ENCODE measurements around the gene IL27RA. TPM values are rescaled to one million over a fixed set of nuclear protein-coding genes. Genes with fewer than 3 reads are reported as not detected.

IL27RA gene
- total RNA-seq, 1 experiment from 2014 or later, result 14.2 TPM

DNA sequence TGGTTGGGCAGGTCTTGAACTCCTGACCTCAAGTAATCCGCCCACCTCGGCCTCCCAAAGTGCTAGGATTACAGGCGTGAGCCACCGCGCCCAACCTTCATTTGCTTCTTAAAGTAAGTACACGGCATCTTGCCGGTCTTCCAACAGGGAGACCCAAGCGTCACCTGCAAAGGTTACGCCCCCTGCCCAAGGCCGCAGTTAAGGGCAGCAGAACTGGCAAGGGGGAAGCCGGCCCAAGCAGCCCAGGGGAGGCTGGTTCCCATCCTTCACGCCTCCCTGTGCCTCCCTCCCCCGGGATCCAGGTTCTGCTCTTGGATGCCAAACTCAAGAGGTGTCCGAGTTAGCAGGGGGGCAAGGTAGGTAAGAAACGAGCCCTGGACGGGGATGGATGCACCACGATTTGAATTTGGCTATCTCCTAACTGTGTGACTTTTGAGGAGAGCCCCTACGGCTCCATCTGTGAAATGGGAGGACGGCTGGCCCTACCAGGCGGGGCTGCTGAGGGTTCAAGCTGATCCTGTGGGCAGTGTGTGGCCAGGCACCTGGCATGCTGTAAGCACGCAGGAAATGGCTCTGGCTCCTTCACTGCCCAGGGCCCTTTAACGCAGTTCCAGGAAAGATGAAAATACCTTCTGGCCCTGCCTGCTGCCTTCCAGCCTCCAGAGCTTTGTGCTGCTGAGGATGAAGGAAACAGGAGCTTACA lies 34.5 kb upstream of the IL27RA start:
- no TSS peak for BruUV-seq (replicated peaks)
- Histone ChIP-seq H3K9me2 (replicated peaks; ENCODE audit: low read length) (no peaks in the 10 kb centered on the region), H3K4me2 (ENCODE audit: low read length) (no peak overlapping the region), H3K27ac (ENCODE audit: low read length) (no peak overlapping the region), H4K20me1 (ENCODE audit: low read length) (no peaks in the 10 kb centered on the region), H2AFZ (ENCODE audit: low read length) (no peak overlapping the region), H3K79me2 (ENCODE audit: low read length) (peaks cover 12% of the 10 kb centered on the region), H3K4me1 (ENCODE audit: insufficient read depth, low read length) (no peaks in the 10 kb centered on the region), H3K36me3 (ENCODE audit: low read depth, low read length) (peaks cover 17% of the 10 kb centered on the region), H3K27me3 (ENCODE audit: low read length) (no peaks in the 10 kb centered on the region), H3K9me3 (ENCODE audit: low read length) (peaks cover 6% of the 10 kb centered on the region; the same call in 1 of the 2 replicates), H3F3A (ENCODE audit: low read length, unreplicated experiment) (no peaks in the 10 kb centered on the region), H3K9ac (ENCODE audit: low read length) (no peak overlapping the region), H3K4me3 (ENCODE audit: low read length) (no peak overlapping the region)
- ATAC-seq (no peak), DNase-seq (no peak)
- CTCF ChIA-PET, result no interaction called here
- POLR2A ChIA-PET (ENCODE audit: unreplicated experiment), result no interaction called here
- TF ChIP-seq, protein P1, sequence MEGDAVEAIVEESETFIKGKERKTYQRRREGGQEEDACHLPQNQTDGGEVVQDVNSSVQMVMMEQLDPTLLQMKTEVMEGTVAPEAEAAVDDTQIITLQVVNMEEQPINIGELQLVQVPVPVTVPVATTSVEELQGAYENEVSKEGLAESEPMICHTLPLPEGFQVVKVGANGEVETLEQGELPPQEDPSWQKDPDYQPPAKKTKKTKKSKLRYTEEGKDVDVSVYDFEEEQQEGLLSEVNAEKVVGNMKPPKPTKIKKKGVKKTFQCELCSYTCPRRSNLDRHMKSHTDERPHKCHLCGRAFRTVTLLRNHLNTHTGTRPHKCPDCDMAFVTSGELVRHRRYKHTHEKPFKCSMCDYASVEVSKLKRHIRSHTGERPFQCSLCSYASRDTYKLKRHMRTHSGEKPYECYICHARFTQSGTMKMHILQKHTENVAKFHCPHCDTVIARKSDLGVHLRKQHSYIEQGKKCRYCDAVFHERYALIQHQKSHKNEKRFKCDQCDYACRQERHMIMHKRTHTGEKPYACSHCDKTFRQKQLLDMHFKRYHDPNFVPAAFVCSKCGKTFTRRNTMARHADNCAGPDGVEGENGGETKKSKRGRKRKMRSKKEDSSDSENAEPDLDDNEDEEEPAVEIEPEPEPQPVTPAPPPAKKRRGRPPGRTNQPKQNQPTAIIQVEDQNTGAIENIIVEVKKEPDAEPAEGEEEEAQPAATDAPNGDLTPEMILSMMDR (conservative IDR thresholded peaks at IDR 0.05; ENCODE audit: low read depth, low read length), result no peak
- TF ChIP-seq EZH2 (IDR thresholded peaks at IDR 0.05; ENCODE audit: low read length, unreplicated experiment), result no peak
- no peak for TF ChIP-seq EZH2phosphoT487 (IDR thresholded peaks at IDR 0.05; ENCODE audit: borderline replicate concordance, low read length)
- intact Hi-C loops (cut with micrococcal nuclease), result no loop called here

DNA sequence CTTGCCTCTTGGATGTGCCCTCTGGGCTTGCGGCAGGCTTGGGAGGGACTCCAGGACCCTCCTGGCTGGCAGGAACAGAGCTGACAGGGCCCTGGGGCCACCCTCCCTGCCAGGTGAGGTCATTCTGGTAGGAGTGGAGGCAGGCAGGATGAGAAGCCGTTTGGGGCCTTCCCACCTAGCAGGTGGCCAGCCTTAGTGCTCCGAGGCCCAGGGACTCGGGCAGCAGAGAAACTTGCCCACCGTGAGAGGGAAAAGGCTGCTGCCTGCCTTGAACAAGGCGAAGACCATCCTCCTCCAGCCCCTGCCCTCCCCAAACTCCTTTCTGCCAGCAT lies 34.0 kb upstream of the IL27RA start:
- Histone ChIP-seq H3K27me3 (ENCODE audit: low read length) (no peaks in the 10 kb centered on the region), H3K4me3 (ENCODE audit: low read length) (no peak overlapping the region), H3K9me3 (ENCODE audit: low read length) (peaks cover 6% of the 10 kb centered on the region; the same call in 1 of the 2 replicates), H3K79me2 (ENCODE audit: low read length) (peaks cover 15% of the 10 kb centered on the region), H3K4me1 (ENCODE audit: insufficient read depth, low read length) (no peaks in the 10 kb centered on the region), H3K36me3 (ENCODE audit: low read depth, low read length) (peaks cover 17% of the 10 kb centered on the region), H3K9ac (ENCODE audit: low read length) (no peak overlapping the region), H3F3A (ENCODE audit: low read length, unreplicated experiment) (no peaks in the 10 kb centered on the region), H3K4me2 (ENCODE audit: low read length) (no peak overlapping the region), H3K9me2 (replicated peaks; ENCODE audit: low read length) (no peaks in the 10 kb centered on the region), H3K27ac (ENCODE audit: low read length) (no peak overlapping the region), H4K20me1 (ENCODE audit: low read length) (no peaks in the 10 kb centered on the region), H2AFZ (ENCODE audit: low read length) (no peak overlapping the region)
- CTCF ChIA-PET, result no interaction called here
- no TSS peak for BruUV-seq (replicated peaks)
- DNase-seq, result no peak
- intact Hi-C loops (cut with micrococcal nuclease), result no loop called here
- POLR2A ChIA-PET (ENCODE audit: unreplicated experiment), result no interaction called here
- no peak for ATAC-seq
- TF ChIP-seq, protein P1 (conservative IDR thresholded peaks at IDR 0.05; ENCODE audit: low read depth, low read length), result no peak
- no peak for TF ChIP-seq EZH2 (IDR thresholded peaks at IDR 0.05; ENCODE audit: low read length, unreplicated experiment)
- no peak for TF ChIP-seq EZH2phosphoT487 (IDR thresholded peaks at IDR 0.05; ENCODE audit: borderline replicate concordance, low read length)

DNA sequence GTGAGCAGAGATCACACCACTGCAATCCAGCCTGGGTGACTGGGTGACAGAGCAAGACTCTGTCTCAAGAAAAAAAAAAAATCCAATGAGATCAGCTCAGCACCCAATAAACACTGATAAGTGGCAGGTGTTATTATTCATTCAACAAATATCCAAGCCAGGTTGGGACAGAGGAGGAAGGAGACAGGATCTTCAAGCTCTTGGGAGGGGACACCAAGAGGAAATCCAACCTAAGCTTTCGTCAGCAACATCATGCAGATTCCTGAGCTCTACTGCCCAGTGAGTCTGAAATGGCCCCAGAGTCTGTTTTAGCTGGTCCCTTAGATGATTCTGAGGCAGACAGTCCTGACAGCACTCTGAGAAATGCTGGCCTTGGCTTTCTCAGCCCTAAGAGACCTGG lies 33.1 kb upstream of the IL27RA start:
- Histone ChIP-seq H4K20me1 (ENCODE audit: low read length) (no peaks in the 10 kb centered on the region), H3F3A (ENCODE audit: low read length, unreplicated experiment) (no peaks in the 10 kb centered on the region), H3K27me3 (ENCODE audit: low read length) (no peaks in the 10 kb centered on the region), H3K27ac (ENCODE audit: low read length) (no peak overlapping the region), H3K9me2 (replicated peaks; ENCODE audit: low read length) (no peaks in the 10 kb centered on the region), H3K9me3 (ENCODE audit: low read length) (peaks cover 6% of the 10 kb centered on the region; the same call in 1 of the 2 replicates), H3K79me2 (ENCODE audit: low read length) (peaks cover 22% of the 10 kb centered on the region), H2AFZ (ENCODE audit: low read length) (no peak overlapping the region), H3K36me3 (ENCODE audit: low read depth, low read length) (peaks cover 17% of the 10 kb centered on the region), H3K4me2 (ENCODE audit: low read length) (no peak overlapping the region), H3K4me1 (ENCODE audit: insufficient read depth, low read length) (no peaks in the 10 kb centered on the region), H3K9ac (ENCODE audit: low read length) (no peak overlapping the region), H3K4me3 (ENCODE audit: low read length) (no peak overlapping the region)
- intact Hi-C loops (cut with micrococcal nuclease), result no loop called here
- BruUV-seq (replicated peaks), result no TSS peak
- DNase-seq, result peak; percentile 16
- ATAC-seq, result no peak
- POLR2A ChIA-PET (ENCODE audit: unreplicated experiment), result no interaction called here
- CTCF ChIA-PET, result no interaction called here
- TF ChIP-seq EZH2phosphoT487 (IDR thresholded peaks at IDR 0.05; ENCODE audit: borderline replicate concordance, low read length), result no peak
- TF ChIP-seq, protein P1 (conservative IDR thresholded peaks at IDR 0.05; ENCODE audit: low read depth, low read length), result no peak
